Ascending aorta (tissue), 2 donors: ENCODE results near the gene CCDC142. TPM values are rescaled to one million over a fixed set of nuclear protein-coding genes. Genes with fewer than 3 reads are reported as not detected.

ENCODE experiments used
- DNase-seq, 2 donors: peaks; one replicate each; pipeline ENCODE4 v3.0.0-alpha.2; 2019; ENCODE audit warnings: low spot score in 2 of 2
- H3K27ac ChIP-seq, 2 donors: fragments of 200-600 bp; sonication (generic); one replicate each; pipeline ENCODE4 v1.5.1; 2016 to 2017; ENCODE audit warnings: mild to moderate bottlenecking in 1 of 2
- H3K27me3 ChIP-seq: fragments of 200-600 bp; sonication (generic); one replicate; pipeline ENCODE4 v1.5.1; 2017
- H3K36me3 ChIP-seq, 2 donors: fragments of 200-600 bp; sonication (generic); one replicate each; pipeline ENCODE4 v1.5.1; 2016
- H3K4me1 ChIP-seq, 2 donors: fragments of 200-600 bp; sonication (generic); one replicate each; pipeline ENCODE4 v1.5.1; 2016 to 2017; ENCODE audit warnings: mild to moderate bottlenecking in 1 of 2
- H3K4me3 ChIP-seq, 2 donors: fragments of 200-600 bp; sonication (generic); one replicate each; pipeline ENCODE4 v1.5.1; 2016 to 2017; ENCODE audit warnings: mild to moderate bottlenecking in 1 of 2
- H3K9me3 ChIP-seq, 2 donors: fragments of 200-600 bp; sonication (generic); one replicate each; pipeline ENCODE4 v1.5.1; 2016
- CTCF ChIP-seq, 3 experiments: fragments of 200-600 bp in 2 of 3; fragments of 450-650 bp in 1 of 3; sonication (generic) in 2 of 3; IDR thresholded peaks; one replicate each; pipeline ENCODE4 v1.5.1; 2016 to 2019; ENCODE audit warnings: antibody characterized with exemption in 3 of 3, mild to moderate bottlenecking in 1 of 3, moderate library complexity in 1 of 3
- intact Hi-C: fragments of 100-400 bp; cut with DNase I; formaldehyde crosslinking; loops from one replicate; pipeline ENCODE4 v1.15.1; 2023
- total RNA-seq: library from RNA; depleted of rRNA; stranded (reverse); fragments of >200 nt; gene quantifications from one replicate; pipeline ENCODE4 v1.1.0, GENCODE V29; 2016

The CCDC142 gene
- total RNA-seq, 1 donor from 2014 or later: 16.5 TPM

- Histone ChIP-seq H3K4me1 (peaks cover 7 to 31% of the 10 kb centered on the region in 2 donors), H3K9me3 (no peaks in the 10 kb centered on the region), H3K36me3 (peaks cover 8 to 21% of the 10 kb centered on the region in 2 donors), H3K4me3 (peak within 1 kb of the TSS; percentile 72 to 78), H3K27me3 (no peaks in the 10 kb centered on the region), H3K27ac (peak within 1 kb of the TSS; percentile 91 to 94)
- intact Hi-C loops: loop anchor here (1.0 to 10.0 kb wide), 6 partner anchors 14 to 1904 kb away; partner anchors contain the start of genes AUP1, CCT7, HTRA2 and MRPL53
- TF ChIP-seq CTCF (IDR thresholded peaks at IDR 0.05): no peak
- peak; percentile 100 for DNase-seq
Observed at GRCh38 chr2:74458132-74458937, 24.5 kb downstream of the CCDC142 start, which contains the start of gene WBP1. Gene WBP1 (plus strand): TSS chr2:74458438. CDS start chr2:74458603, 165 bp downstream.

- DNase-seq: peak in 1 of 2 donors; percentile 80
- intact Hi-C loops: loop anchor here (1.0 to 10.0 kb wide), 6 partner anchors 15 to 1903 kb away; partner anchors contain the start of genes AUP1, CCT7, HTRA2 and MRPL53
- Histone ChIP-seq H3K9me3 (no peaks in the 10 kb centered on the region), H3K36me3 (peaks cover 5 to 14% of the 10 kb centered on the region in 2 donors), H3K4me3 (peak overlapping the region; percentile 67 to 68), H3K27ac (peak overlapping the region; percentile 91 to 94), H3K4me1 (peaks cover 7 to 31% of the 10 kb centered on the region in 2 donors), H3K27me3 (no peaks in the 10 kb centered on the region)
- no peak for TF ChIP-seq CTCF (IDR thresholded peaks at IDR 0.05)
Observed at GRCh38 chr2:74457549-74458131, 25.2 kb downstream of the CCDC142 start.

GRCh38 chr2:74457129-74457548, 25.7 kb downstream of the CCDC142 start:
- DNase-seq: no peak
- intact Hi-C loops: loop anchor here (5.0 to 10.0 kb wide), 3 partner anchors 630 to 1902 kb away; partner anchors contain the start of genes CCT7, PRADC1 and STAMBP
- no peak for TF ChIP-seq CTCF (IDR thresholded peaks at IDR 0.05)
- Histone ChIP-seq H3K4me3 (peak overlapping the region; percentile 67 to 68), H3K9me3 (no peaks in the 10 kb centered on the region), H3K27me3 (no peaks in the 10 kb centered on the region), H3K27ac (peak overlapping the region; percentile 91 to 94), H3K4me1 (peaks cover 7 to 31% of the 10 kb centered on the region in 2 donors), H3K36me3 (peaks cover 0 to 9% of the 10 kb centered on the region in 2 donors)

DNA sequence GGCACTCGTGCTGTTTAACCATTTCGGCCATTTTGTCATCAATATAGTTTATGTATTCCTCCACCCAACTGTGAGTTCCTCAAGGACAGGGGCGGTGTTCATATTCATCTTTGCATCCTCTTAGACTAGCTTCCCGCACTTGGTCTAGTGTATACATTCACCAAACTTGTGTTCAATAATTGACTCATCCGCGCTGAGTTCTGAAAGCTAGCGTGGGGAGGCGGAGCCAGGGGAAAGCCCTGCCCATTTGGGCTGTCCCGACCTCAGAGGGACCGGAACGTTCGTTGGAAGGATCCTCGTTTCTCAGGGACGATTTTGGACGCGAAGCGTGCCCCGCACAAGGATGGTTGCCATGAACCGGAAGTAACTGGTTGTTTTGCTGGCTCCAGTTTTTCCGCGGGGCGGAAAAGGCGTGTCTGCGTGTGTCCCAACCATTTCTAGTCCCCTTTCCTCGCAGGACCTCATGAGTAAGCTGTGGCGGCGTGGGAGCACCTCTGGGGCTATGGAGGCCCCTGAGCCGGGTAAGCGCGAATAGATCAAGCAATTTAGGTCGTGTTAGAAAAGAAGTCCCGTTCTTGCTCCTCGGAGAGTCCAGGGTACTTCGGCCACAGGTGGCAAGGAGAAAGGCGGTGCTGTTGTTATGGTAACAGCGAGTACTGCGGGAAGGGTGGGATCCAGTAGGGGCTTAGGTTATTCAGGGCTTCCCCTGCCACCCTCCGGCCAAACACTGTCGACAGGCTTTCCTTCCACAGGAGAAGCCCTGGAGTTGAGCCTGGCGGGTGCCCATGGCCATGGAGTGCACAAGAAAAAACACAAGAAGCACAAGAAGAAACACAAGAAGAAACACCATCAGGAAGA, 27.9 kb downstream of the CCDC142 start, which contains the start of gene INO80B:
TSS of gene INO80B (plus strand) at position 434 of the 858 bp plus-strand sequence. CDS start at position 464, 30 bp downstream.
- Histone ChIP-seq H3K4me3 (peak within 1 kb of the TSS; percentile 82 to 83), H3K4me1 (peaks cover 7 to 31% of the 10 kb centered on the region in 2 donors), H3K27me3 (no peaks in the 10 kb centered on the region), H3K36me3 (no peaks in the 10 kb centered on the region), H3K27ac (peak within 1 kb of the TSS in 1 of 2 donors; percentile 78), H3K9me3 (no peaks in the 10 kb centered on the region)
- TF ChIP-seq CTCF (IDR thresholded peaks at IDR 0.05): no peak
- DNase-seq: peak; percentile 85 to 98
- intact Hi-C loops: loop anchor here (1.0 to 10.0 kb wide), 8 partner anchors 28 to 1900 kb away; partner anchors contain the start of genes C2orf81, CCT7, PCGF1 and PRADC1
